Measurements from ENCODE around the gene RFC4.
"Not testable (repeated sequence)": the region's sequence is repeated elsewhere in the genome, so short reads cannot be mapped to it uniquely, and the experiment has no call there.

RFC4 gene

GRCh38 chr3:186824430-186825139, 18.3 kb upstream of the RFC4 start:
- no peak for DNase-seq

GRCh38 chr3:186823386-186823785, 17.1 kb upstream of the RFC4 start:
- no peak for DNase-seq

DNA sequence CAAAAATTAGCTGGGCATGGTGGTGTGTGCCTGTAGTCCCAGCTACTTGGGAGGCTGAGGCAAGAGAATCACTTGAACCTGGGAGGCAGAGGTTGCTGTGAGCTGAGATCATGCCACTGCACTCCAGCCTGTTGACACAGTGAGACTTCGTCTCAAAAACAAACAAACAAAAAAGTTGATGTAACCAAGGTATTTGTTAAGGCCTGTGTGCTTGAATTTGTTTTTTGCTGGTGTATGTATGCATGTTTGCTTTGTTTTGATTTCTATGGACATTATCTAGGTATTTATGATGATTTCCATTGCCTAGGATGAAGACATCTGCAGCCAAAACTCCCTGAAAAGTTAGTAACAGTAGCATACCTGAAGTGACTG, 16.1 kb upstream of the RFC4 start:
- DNase-seq, result not testable (repeated sequence)

- no peak for DNase-seq
Measured at GRCh38 chr3:186821429-186822387, 15.4 kb upstream of the RFC4 start.

- no peak for DNase-seq
Measured at GRCh38 chr3:186818956-186819355, 12.7 kb upstream of the RFC4 start.

DNA sequence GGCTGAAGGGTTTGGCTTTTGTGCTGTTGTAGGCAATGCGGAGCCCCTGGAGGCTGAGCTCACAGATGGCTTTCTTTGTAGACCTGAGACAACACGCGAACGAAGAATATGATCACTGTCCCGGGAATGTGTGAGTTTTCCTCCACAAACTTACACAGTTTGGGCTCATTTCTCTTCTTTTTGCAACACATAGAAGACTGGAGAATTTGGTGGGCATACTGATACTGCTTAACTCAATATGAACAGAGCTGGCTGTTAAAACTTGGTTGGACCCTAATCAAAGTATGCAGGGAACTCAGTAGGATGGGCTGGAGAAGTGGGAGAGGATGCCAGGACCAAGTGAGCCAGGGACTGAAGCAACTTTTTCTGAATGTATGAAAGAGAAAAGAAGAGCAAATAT, 12.2 kb upstream of the RFC4 start:
- DNase-seq, result no peak

DNA sequence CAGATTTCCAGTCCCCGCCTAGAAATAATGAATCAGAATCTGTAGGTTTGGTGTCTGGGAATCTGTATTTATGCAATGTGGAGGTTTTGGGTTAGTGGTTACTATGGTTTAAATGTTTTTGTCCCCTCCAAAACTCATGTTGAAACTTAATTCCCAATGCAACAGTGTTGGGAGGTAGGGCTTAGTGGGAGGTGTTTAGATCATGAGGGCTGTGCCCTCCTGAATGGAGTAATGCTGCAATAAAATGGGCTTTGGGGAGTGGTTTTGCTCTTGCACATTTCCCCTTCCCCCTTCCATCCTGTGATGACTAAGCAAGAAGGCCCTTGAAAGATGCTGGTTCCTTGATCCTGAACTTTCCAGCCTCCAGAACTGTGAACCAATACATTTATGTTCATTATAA, 9.2 kb upstream of the RFC4 start:
- no peak for DNase-seq

GRCh38 chr3:186814100-186814499, 7.8 kb upstream of the RFC4 start:
- no peak for DNase-seq

GRCh38 chr3:186811313-186811712, 5.0 kb upstream of the RFC4 start:
- not testable (repeated sequence) for DNase-seq

DNA sequence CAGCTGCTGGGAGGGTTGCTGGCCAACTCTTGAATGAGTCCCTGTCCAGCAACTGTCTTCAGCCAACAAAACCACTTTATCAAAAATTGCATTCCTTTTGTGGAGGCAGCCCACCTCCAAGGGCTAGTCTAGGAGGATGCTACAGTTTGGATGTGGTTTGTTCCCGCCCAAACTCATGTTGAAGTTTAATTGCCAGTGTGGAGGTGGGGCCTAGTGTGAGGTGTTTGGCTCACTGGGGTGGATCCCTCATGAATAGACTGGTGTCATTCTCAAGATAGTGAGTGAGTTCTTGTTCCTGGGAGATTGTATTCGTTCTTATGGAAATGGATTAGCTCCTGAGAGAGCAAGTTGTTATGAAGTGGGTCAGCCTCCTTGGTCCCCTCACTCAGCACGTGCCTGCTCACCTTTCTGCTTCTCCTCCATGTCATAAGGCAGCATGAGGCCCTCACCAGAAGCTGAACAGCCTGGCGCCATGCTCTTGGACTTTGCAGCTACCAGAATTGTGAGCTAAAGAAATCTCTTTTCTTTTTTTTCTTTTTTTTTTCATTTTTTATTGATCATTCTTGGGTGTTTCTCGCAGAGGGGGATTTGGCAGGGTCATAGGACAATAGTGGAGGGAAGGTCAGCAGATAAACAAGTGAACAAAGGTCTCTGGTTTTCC, 4.2 kb upstream of the RFC4 start:
- DNase-seq, result no peak

- no peak for DNase-seq
Measured at GRCh38 chr3:186807231-186807630, 949 bp upstream of the RFC4 start.

GRCh38 chr3:186803447-186803846, 2.8 kb downstream of the RFC4 start:
- DNase-seq, result not testable (repeated sequence)

DNA sequence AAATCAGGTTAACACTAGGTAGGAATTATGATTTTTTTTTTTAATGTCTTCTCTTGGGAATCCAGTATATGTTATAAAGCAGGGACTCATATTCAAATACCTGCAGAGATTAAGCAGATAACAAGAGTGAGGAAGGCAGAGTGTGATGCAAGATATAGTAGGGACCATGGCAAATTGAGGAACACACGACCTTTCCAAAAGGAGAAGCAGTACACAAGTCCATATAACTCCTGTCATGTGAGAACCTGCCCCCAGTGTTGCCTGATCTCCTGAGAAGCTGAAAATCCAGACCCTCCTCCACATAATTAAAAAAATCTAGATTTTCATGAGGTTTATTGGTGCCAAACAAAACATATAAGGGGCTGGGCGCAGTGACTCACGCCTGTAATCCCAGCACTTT, 3.6 kb downstream of the RFC4 start:
- DNase-seq, result no peak

GRCh38 chr3:186800285-186800684, 6.0 kb downstream of the RFC4 start:
- no peak for DNase-seq

GRCh38 chr3:186798239-186798874, 7.9 kb downstream of the RFC4 start:
- DNase-seq, result no peak

GRCh38 chr3:186790261-186790981, 15.9 kb downstream of the RFC4 start:
- DNase-seq, result no peak

- no peak for DNase-seq
Measured at GRCh38 chr3:186789554-186790260, 16.6 kb downstream of the RFC4 start.

GRCh38 chr3:186788482-186789370, 17.6 kb downstream of the RFC4 start:
- no peak for DNase-seq

DNA sequence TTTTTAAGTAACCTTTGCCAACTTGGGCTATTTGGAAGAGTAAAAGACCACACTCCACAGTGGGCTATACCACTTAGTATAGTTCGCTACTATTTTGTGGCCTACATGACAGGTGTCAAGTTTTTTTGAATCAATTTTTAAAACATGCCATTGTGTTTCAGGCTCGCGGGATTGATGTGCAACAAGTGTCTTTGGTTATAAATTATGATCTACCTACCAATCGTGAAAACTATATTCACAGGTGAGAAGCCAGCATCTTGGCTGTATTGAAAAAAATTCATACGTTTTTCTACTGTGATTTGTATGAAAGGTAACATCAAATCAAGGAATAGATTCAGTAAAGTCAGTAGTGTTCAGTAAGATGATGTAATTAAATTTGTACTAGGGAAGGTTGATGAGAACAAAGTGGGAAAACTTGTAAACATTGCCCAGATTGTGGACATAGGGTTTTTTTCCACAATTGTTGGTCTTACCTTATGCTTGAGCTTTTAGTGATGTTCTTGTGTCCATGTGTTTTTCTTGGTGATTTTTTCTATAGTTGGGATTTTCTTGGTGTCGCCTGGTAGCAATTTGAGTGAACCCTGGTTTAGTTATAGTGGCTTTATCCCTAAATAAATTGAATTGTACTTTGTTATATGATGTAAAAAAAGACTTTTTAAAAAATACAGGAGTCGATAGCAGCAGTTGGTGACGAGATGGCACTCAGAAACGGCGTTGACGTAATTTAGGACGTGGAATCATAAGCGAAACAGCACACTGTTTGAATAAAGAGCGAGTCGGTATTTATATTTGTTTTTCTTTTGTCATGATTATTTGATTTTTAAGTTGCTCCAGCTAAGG, 18.4 kb downstream of the RFC4 start:
- no peak for DNase-seq

DNA sequence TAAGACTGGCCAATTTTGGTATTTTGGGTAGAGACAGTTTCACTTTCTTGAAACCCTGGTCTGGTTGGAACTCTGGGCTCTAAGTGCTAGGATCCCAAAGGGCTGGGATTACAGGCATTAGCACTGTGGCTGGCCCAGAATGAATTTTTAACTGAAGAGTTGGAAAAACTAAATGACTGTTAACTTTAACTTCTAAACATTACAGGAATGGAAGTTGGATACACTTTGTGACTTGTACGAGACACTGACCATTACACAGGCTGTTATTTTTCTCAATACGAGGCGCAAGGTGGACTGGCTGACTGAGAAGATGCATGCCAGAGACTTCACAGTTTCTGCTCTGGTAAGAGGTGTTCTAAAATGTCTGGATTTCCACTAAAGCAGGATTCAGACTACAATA, 19.4 kb downstream of the RFC4 start:
- no peak for DNase-seq
